Measurements from ENCODE around the gene SPAG7.

Gene SPAG7

DNA sequence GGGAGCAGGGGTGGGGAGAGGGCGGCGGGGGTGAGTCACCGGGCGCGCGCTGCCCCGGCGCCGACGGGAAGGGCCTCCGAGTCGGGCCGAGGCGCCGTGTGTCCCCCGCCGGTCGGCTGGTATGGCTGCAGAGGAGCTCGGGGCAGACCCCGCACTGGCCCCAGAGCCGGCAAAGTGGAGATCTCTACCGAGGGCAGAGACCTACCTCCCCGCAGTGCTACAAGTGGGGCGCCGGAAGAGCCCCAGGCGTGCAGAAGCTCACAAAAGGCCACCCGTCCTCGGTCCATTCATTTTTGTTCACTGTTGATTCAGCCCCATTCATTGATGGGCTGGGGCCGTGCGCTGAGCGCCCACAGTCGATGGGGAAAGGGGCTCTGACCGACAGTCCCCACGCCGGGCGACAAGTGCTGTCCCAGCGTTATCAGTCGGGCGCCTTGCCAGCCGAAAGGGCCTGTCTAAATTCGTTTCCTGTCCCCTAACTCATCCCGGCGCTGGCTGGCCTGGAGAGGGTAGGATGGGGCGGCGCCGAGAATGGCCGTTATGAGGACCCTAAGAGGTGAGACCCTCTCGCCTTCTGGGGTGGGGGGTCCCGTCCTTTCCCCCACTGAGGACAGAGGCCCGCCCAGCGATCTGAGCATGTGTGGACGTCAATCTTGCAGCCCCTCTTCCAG lies 17.4 kb downstream of the SPAG7 start:
- DNase-seq (ENCODE audit: low read depth) = no peak

GRCh38 chr17:4949321-4950074 lies 18.1 kb downstream of the SPAG7 start:
- DNase-seq (ENCODE audit: low read depth) = peak; percentile 74

GRCh38 chr17:4948931-4949320 lies 18.7 kb downstream of the SPAG7 start:
- DNase-seq (ENCODE audit: low read depth) = peak; percentile 83

DNA sequence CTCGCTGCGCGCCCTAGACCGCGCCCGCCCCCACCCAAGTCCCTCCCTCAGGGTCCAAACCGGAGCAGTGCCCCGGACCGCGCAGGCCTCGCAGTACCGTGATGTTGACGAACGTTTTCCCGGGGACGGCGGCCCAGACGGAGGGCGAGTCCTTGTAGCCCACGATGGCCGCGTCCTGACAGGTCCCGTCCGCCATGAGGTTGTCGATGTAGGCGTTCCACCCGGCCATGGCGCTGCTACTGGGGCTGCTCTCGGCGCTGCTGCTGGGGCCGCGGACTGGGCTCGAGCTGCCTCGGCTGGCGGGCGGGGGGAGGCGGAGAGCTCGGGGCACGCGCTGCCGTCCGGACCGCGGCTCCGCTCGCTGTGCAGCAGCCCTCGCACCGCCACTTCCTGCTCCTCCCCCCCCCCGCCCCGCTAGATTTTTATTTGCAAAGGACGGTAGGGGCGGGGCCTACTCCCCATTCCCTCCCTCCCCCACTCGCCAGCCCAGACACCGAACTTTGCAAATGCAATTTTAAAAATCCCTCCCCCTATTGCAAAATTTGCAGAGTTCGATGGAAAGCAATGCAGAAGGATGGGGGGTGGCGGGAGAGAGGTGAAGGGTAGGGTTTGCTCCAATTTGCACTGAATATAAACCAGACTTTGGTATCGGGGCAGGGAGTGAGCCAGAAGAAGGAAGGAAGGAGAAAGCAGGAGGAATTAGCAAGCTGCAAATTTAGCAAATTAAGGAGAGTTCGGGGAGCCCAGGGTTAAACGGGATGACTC lies 19.3 kb downstream of the SPAG7 start, which contains the start of gene PFN1:
PFN1 (minus strand) TSS at position 365 of the 765 bp plus-strand sequence; CDS start at position 229, 136 bp downstream.
- DNase-seq (ENCODE audit: low read depth) = peak; percentile 89

GRCh38 chr17:4947411-4948165 lies 20.0 kb downstream of the SPAG7 start:
- DNase-seq (ENCODE audit: low read depth) = peak; percentile 67

DNA sequence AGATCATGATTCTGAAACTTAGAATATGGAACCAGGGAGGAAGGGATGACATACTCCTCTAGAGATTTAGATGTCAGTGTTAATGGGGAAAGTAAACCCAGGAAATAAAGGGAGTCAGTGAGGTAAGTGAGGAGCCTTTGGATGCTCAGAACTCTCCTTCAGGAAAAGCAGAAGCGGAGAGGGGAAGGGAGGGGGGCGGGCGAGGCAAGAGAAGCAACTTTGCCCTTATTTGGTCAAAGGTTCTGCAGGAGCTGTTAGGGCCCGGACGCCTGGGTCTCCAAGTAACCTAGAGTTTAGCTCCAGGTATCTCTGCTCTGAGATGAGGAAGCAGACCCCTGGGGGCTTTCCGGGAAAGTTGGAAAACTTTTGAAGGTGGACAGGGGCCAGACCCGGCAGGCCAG lies 20.6 kb downstream of the SPAG7 start:
- no peak for DNase-seq (ENCODE audit: low read depth)

DNA sequence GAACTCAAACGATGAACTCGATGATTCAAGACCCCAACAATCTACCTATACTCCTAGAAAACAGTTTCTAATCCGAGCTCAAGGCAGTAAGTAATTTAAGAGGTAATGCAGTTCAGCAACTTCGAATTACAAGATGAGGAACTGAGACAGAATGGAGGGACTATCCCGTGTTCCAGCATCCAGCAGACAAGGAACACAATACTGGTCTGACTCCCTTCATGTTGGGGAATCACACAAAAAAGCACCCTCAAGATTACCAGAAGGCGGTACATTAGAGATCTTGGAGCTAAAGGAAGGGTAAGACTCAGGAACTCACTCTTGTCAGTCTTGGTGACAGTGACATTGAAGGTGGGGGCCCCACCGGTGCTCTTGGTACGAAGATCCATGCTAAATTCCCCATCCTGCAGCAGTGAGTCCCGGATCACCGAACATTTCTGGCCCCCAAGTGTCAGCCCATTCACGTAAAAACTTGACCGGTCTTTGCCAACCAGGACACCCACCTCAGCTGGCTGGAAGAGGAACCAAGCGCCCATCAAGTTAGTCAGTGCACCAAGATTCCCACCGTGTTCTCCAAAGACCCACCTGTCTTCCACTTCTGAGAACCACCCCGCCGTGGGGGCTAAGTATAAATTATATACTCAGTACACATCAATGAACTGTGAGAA lies 21.2 kb downstream of the SPAG7 start:
- no peak for DNase-seq (ENCODE audit: low read depth)

DNA sequence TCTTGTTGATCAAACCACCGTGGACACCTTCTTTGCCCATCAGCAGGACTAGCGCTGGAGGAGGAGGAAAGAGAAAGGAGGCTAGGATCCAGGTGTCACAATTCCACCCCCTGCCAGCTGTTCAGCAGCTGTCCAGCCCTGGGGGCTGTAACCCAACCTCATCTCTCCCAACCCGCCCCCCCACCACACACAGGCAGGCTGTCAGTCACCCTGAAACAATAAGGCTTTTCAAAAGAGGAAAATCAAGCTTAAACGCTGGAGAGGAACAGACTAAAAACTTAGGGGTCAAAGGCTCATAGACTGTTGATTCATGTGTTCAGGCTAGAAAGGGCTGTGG lies 21.7 kb downstream of the SPAG7 start:
- DNase-seq (ENCODE audit: low read depth) = no peak

DNA sequence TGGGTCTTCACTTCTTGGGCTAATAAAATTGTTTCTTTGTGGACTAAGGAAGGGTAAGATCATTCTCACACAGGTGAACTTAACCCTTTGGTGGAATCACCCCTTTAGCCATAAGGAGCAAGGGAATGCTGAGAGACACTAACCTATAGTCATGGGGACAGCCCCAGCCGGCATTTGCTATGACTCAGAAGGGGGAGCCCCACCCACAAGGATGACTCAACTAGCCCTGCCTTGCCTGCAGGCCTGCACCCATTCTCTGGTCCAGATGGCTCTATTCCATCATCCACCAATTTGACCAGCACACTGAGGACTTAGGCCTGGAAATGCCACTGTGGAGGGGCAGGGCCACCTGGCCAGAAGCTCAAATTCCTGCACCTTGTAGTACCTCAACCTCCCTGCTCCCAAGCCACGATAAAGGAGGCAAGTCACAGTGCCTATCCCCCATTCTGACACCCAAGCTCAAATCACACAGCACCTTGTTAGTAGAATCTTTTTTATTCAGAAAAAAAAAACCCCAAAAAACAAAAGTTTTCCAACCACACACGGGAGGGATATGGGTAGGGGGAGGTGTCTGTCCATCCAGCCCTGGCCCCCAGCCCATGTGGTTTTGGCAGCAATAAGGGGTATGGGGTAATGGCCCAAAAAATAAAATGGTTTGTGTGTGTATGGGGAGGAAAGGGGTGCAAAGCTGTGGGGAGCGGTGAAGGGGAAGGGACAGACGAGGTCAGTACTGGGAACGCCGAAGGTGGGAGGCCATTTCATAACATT lies 22.3 kb downstream of the SPAG7 start:
- peak; percentile 80 for DNase-seq (ENCODE audit: low read depth)

DNA sequence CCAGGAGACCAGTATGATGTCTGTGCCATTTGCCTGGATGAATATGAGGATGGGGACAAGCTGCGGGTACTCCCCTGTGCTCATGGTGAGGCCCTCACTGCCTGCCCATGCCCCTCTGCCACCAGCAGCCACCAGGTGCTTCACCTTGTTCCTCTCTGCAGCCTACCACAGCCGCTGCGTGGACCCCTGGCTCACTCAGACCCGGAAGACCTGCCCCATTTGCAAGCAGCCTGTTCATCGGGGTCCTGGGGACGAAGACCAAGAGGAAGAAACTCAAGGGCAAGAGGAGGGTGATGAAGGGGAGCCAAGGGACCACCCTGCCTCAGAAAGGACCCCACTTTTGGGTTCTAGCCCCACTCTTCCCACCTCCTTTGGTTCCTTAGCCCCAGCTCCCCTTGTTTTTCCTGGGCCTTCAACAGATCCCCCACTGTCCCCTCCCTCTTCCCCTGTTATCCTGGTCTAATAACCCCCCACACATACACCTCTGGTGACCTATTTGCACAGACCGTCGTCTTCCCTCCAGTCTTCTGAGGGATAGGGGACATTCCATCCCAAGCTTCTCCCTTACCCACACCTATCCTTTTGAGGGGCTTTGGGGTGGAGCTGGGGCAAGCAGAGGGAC lies 23.0 kb downstream of the SPAG7 start:
- DNase-seq (ENCODE audit: low read depth) = peak; percentile 44

GRCh38 chr17:4944163-4944553 lies 23.5 kb downstream of the SPAG7 start:
- DNase-seq (ENCODE audit: low read depth) = peak; percentile 42

DNA sequence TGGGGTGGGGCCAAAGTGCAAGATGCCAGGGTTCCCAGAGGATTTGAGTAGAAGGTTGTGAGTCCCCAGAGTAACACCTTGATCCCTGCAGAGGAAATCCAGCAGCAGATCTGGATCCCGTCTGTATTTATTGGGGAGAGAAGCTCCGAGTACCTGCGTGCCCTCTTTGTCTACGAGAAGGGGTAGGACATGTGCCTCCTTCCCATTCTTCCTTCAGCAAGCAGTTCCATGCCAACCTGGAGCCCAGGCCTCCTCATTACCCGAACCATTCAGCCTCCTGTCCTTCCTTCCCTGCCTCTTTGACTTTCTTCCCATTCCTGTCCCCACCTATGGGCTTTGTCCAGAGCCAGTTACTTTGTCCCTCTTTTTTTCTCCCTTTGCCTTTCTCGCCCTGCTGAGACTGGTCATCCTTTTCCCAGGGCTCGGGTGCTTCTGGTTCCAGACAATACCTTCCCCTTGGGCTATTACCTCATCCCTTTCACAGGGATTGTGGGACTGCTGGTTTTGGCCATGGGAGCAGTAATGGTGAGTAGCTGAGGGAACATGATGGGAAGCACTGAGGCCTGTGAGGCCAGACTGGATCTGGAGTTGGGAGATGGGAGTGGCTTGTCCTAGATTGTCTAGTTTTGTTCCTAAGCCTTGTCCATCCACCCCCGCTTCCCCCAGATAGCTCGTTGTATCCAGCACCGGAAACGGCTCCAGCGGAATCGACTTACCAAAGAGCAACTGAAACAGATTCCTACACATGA lies 24.7 kb downstream of the SPAG7 start:
- DNase-seq (ENCODE audit: low read depth) = no peak

DNA sequence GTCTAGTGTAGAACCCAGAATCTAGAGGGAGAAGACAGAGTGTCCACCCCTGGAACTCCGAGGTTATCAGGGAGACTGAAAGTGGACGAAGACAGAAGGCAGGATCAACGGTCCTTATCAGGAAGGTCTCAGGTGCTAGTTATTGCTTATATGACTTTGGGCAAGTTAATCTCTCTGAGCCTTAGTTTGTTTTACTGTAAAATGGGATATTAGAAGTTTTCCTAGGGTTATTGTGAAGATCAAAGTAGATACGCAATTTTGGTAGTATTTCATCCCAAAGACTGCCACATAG lies 26.4 kb downstream of the SPAG7 start:
- no peak for DNase-seq (ENCODE audit: low read depth)

- DNase-seq (ENCODE audit: low read depth) = peak; percentile 43
These were observed 26.9 kb downstream of the SPAG7 start for GRCh38 chr17:4940555-4941318.

DNA sequence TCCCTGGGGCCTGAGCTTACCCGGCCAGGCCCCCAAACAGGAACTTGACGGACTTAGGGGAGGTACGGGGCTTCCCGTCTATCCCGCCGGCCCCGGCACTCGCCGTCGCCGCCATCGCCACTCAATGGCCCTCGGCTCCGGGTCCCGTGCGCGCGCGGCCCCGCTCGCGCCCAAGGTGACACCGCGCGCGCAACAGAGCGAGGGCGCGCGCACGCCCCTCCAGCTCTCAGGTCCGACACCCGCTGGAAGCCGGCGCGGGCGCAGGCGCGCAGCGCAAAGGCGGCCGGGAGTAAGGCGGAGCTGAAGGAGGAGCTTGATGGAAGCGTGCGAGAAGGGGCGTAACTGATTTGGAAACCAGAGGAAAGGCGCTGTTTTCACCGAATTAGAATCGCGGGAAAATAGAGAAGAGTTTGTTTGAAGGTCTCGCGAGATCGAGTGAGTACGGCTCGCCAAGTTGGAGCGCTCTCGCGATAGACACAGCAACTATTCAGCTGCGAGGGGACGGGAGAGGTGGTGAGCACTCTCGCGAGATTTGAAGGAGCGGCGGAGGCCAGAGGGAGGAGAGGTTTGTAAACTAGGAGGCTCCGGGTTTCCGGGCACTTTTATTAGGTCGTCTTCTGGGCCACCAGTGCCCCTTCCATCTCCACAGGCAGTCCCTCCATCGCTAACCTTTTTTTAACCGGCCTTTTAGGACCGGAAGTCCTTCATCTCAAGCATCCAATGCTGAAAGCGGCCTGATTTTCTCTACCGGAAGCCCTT lies 27.6 kb downstream of the SPAG7 start, which contains the start of the genes RNF167 and SLC25A11:
RNF167 (plus strand) TSS at position 473 of the 759 bp plus-strand sequence. CDS start 642 bp downstream, outside the sequence.
SLC25A11 (minus strand) TSS at position 251 of the 759 bp plus-strand sequence; CDS start at position 115, 136 bp downstream.
- peak; percentile 97 for DNase-seq (ENCODE audit: low read depth)

- DNase-seq (ENCODE audit: low read depth) = no peak
These were observed 28.1 kb downstream of the SPAG7 start for GRCh38 chr17:4939546-4939795.

DNA sequence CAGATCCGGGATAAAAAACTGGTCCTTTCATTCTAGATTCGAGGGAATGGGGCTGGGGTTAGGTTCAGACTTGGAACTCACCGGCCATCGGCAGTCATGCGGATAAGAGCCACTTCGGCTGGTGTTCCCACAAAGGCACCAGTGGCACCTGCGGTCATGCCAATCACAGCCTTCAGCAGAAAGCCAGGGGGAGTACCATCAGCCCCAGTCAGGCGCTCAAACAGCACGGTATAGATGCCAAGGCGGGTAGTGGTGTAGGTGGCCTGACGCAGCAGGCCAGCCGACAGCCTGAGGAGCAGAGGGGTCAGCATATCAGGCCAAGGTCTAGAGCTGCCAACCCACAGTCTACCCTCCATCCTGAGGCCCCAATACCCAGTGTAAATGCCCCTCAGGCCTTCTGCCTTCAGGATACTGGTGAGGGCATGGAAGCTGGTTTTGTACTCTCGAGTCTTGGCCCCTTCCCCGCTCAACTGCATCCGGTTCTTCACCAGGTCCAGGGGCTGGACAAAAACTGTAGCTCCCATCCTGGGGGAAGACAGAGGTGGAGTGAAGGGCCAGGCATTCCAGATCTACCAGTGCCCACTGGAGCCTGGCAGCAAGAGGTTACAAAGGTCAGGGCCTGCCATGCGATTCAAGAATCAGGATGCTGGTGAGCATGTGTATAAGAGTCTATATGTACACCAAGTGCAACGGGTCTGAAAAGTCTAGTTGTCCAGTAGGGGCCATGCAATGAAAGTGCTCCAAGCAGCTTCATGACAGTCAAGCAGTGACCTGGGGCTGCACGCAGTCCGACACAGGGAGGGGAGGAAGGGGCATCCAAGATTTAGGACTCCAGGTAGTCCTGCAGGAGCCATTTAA lies 28.7 kb downstream of the SPAG7 start:
- DNase-seq (ENCODE audit: low read depth) = no peak
